Activated CD8-positive, alpha-beta T cell treated with anti-CD3 and anti-CD28 coated beads for 36 hours (primary cell): Measurements from ENCODE around the gene SMIM14. TPM values are rescaled to one million over a fixed set of nuclear protein-coding genes. Genes with fewer than 3 reads are reported as not detected.

Experiments used
- ATAC-seq: fragments of 200-7000 bp; cut with Tn5 transposase; one replicate; pipeline ENCODE4 v1.10.0; 2021; ENCODE audit warnings: mild to moderate bottlenecking, moderate library complexity
- CTCF ChIA-PET: fragments of 350-600 bp; sonication (Branson Sonifier 250); formaldehyde crosslinking; loops from one replicate; lab custom pipeline; 2021; ENCODE audit warnings: antibody characterized with exemption; lab: Charles Lee
- POLR2A ChIA-PET: fragments of 350-600 bp; sonication (Branson Sonifier 250); formaldehyde crosslinking; loops from one replicate; lab custom pipeline; 2021; ENCODE audit warnings: antibody characterized with exemption; lab: Charles Lee
- DNase-seq: peaks from one replicate; pipeline ENCODE4 v3.0.0-alpha.2; 2020
- H3K27ac Mint-ChIP-seq: one replicate; pipeline ENCODE4 v1.8.0; 2021; ENCODE audit warnings: mild to moderate bottlenecking, mixed read lengths
- H3K27me3 Mint-ChIP-seq: one replicate; pipeline ENCODE4 v1.8.0; 2021; ENCODE audit warnings: mixed read lengths
- H3K36me3 Mint-ChIP-seq: one replicate; pipeline ENCODE4 v1.8.0; 2021; ENCODE audit warnings: low read depth, mixed read lengths
- H3K4me1 Mint-ChIP-seq: one replicate; pipeline ENCODE4 v1.8.0; 2021; ENCODE audit warnings: low read depth, mixed read lengths
- H3K4me3 Mint-ChIP-seq: one replicate; pipeline ENCODE4 v1.8.0; 2021; ENCODE audit warnings: mild to moderate bottlenecking, moderate library complexity, mixed read lengths
- H3K9me3 Mint-ChIP-seq: one replicate; pipeline ENCODE4 v1.8.0; 2021; ENCODE audit warnings: mixed read lengths
- intact Hi-C: fragments of 100-400 bp; cut with micrococcal nuclease; formaldehyde crosslinking; loops from one replicate; pipeline ENCODE4 v1.10.0; 2022
- total RNA-seq, 2 experiments: library from RNA; stranded (reverse); gene quantifications; one replicate each; pipeline ENCODE4 v1.2.3, GENCODE V29; 2021
- TF ChIP-seq, protein P1 (sequence below): fragments of 200-600 bp; IDR thresholded peaks from one replicate; pipeline ENCODE4 v1.8.0; 2022; ENCODE audit warnings: antibody characterized with exemption, mild to moderate bottlenecking

The SMIM14 gene
- total RNA-seq, 2 experiments from 2014 or later, result 0.87 to 2.0 TPM

DNA sequence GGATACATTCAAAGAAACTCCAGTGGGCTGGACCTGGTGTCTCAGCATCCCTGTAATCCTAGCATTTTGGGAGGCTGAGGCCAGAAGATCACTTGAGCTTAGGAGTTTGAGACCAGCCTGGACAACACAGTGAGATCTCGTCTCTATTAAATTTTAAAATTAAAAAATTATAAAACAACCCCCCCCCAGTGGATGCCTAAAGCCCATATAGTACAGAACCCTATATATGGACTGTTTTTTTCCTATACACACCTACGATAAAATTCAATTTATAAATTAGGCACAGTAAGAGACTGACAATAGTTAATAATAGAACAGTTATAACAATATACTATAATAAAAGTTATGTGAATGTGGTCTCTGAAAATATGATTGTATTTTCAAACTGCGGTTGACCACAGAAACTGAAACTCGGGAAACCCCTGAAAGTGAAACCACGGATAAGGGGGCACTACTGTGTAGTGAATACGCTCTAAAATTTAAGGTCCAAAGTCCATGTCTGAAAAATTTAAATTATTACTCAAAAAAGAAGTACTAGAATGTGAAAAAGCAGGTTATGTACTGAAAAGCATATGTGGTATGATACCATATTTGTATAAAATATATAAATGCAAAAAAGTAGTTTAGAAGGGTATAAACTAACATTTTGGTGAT lies 2.0 kb downstream of the SMIM14 start:
- no peak overlapping the region for H3K4me3 Mint-ChIP-seq
- POLR2A ChIA-PET, result interaction anchor here (0.6 kb wide), 1 partner anchor 26 kb away, joined by 4 read pairs; no protein-coding TSS in a partner anchor

DNA sequence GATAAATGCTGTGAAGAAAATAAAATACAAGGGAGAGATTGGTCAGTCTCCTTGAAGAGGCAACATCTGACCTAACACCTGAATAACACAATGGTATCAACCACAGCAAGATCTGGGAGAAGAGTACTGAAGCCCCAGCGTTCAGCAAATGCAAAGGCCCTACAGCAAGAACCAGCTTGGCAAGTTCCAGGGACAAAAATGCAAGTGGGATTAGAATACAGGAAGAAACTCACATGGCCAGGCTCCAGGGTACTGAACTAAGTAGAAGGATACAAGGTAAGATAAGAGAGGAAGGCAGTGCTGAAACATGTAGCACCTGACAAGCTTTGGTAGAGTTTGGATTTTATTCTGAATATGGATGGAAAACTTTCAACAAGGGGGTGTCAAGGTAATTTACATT lies 3.6 kb downstream of the SMIM14 start:
- CTCF ChIA-PET, result no interaction called here
- intact Hi-C loops, result loop anchor here (5.0 kb wide), 1 partner anchor 108 kb away; the partner anchor contains the start of gene UGDH
- POLR2A ChIA-PET, result no interaction called here
- H3K4me1 Mint-ChIP-seq, result peaks cover 28% of the 10 kb centered on the region
- H3K36me3 Mint-ChIP-seq, result no peaks in the 10 kb centered on the region
- TF ChIP-seq, protein P1, sequence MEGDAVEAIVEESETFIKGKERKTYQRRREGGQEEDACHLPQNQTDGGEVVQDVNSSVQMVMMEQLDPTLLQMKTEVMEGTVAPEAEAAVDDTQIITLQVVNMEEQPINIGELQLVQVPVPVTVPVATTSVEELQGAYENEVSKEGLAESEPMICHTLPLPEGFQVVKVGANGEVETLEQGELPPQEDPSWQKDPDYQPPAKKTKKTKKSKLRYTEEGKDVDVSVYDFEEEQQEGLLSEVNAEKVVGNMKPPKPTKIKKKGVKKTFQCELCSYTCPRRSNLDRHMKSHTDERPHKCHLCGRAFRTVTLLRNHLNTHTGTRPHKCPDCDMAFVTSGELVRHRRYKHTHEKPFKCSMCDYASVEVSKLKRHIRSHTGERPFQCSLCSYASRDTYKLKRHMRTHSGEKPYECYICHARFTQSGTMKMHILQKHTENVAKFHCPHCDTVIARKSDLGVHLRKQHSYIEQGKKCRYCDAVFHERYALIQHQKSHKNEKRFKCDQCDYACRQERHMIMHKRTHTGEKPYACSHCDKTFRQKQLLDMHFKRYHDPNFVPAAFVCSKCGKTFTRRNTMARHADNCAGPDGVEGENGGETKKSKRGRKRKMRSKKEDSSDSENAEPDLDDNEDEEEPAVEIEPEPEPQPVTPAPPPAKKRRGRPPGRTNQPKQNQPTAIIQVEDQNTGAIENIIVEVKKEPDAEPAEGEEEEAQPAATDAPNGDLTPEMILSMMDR, result no peak
- H3K9me3 Mint-ChIP-seq, result no peaks in the 10 kb centered on the region
- DNase-seq, result no peak
- H3K27me3 Mint-ChIP-seq, result no peaks in the 10 kb centered on the region
- no peak overlapping the region for H3K27ac Mint-ChIP-seq
- no peak overlapping the region for H3K4me3 Mint-ChIP-seq
- no peak for ATAC-seq

More for the DNA sequence above, 2.0 kb downstream of the SMIM14 start:
- intact Hi-C loops, result loop anchor here (5.0 kb wide), 1 partner anchor 109 kb away; the partner anchor contains the start of gene UGDH
- Mint-ChIP-seq H3K27me3 (no peaks in the 10 kb centered on the region), H3K4me1 (peaks cover 32% of the 10 kb centered on the region), H3K36me3 (no peaks in the 10 kb centered on the region), H3K9me3 (no peaks in the 10 kb centered on the region), H3K27ac (no peak overlapping the region)
- CTCF ChIA-PET, result no interaction called here
- ATAC-seq (no peak), DNase-seq (no peak)
- TF ChIP-seq, protein P1, result no peak

DNA sequence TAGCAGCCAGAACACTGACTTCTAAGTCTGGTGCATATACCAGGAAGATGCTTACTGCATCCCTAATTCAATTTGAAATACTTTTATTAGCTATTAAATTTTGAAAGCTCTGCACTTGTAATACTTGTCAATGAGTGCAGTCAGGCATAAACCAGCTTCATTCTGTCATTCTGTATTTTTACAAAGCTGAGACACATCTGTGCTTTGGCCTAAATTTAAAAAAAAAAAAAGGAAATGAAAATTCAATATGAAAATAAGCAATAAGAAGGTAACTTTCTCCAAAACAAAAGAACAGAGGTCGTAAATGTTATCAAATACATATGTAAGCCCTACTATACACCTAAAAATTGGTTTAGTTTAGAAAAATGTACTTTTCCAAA lies 7.0 kb downstream of the SMIM14 start:
- intact Hi-C loops, result no loop called here

DNA sequence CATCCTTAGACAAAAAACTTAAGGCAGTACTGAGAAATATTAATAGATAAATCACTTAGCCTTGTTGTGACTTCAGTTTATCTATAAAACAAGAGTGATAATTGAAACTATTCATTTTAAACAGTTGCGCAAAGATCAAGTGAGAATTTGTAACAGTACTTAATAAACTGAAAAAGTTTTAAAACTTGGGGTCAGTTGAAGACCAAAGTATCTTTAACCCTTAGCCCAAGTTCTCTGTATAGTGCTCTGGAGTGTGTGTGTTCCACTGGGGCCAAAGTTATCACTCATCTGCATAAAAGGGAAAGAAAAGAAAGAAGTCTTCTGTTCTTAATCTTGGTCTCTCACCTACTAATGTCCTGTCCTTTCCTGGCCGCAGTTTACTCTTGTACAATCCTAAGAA lies 11.3 kb downstream of the SMIM14 start:
- no peak overlapping the region for H3K4me3 Mint-ChIP-seq
- ChIA-PET CTCF (no interaction called here), POLR2A (no interaction called here)
- H3K27ac Mint-ChIP-seq, result no peak overlapping the region
- TF ChIP-seq, protein P1, result no peak
- H3K27me3 Mint-ChIP-seq, result no peaks in the 10 kb centered on the region
- ATAC-seq (no peak), DNase-seq (no peak)
- peaks cover 5% of the 10 kb centered on the region for H3K4me1 Mint-ChIP-seq
- intact Hi-C loops, result no loop called here
- H3K36me3 Mint-ChIP-seq, result no peaks in the 10 kb centered on the region
- H3K9me3 Mint-ChIP-seq, result no peaks in the 10 kb centered on the region

More for the DNA sequence above, 7.0 kb downstream of the SMIM14 start:
- no peaks in the 10 kb centered on the region for H3K27me3 Mint-ChIP-seq
- H3K9me3 Mint-ChIP-seq, result no peaks in the 10 kb centered on the region
- ChIA-PET CTCF (interaction anchor here (0.6 kb wide), 1 partner anchor 104 kb away, joined by 3 read pairs; the partner anchor contains the start of gene UGDH), POLR2A (no interaction called here)
- H3K27ac Mint-ChIP-seq, result no peak overlapping the region
- no peaks in the 10 kb centered on the region for H3K36me3 Mint-ChIP-seq
- peaks cover 9% of the 10 kb centered on the region for H3K4me1 Mint-ChIP-seq
- H3K4me3 Mint-ChIP-seq, result no peak overlapping the region
- TF ChIP-seq, protein P1, result no peak
- DNase-seq (no peak), ATAC-seq (no peak)

DNA sequence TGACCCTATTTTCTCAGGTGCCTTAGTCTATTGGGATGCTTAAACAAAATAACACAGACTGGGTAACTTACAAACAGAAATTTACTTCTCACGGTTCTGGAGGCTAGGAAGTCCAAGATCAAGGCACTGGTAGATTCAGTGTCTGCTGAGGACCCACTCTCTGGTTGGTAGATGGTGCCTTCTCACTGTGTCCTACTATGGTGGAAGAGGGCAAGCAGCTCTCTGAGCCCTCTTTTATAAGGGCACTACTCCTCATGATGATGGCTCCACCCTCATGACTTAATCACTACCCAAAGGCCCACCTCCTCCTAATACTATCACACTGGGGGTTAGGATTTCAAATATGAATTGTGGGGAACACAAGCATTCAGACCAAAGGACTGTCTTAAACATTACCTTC lies 11.8 kb downstream of the SMIM14 start:
- CTCF ChIA-PET, result interaction anchor here (1.7 kb wide), 1 partner anchor 13 kb away, joined by 7 read pairs; no protein-coding TSS in a partner anchor

More for the DNA sequence above, 11.8 kb downstream of the SMIM14 start:
- H3K4me1 Mint-ChIP-seq, result peaks cover 5% of the 10 kb centered on the region
- no peak overlapping the region for H3K27ac Mint-ChIP-seq
- H3K9me3 Mint-ChIP-seq, result no peaks in the 10 kb centered on the region
- no peaks in the 10 kb centered on the region for H3K27me3 Mint-ChIP-seq
- DNase-seq (no peak), ATAC-seq (no peak)
- no peaks in the 10 kb centered on the region for H3K36me3 Mint-ChIP-seq
- no peak overlapping the region for H3K4me3 Mint-ChIP-seq
- POLR2A ChIA-PET, result no interaction called here
- TF ChIP-seq, protein P1, result no peak
- intact Hi-C loops, result no loop called here
